HL-60/S4 treated with retinoic acid at 250 ng/mL for 4 days and 3 days (cell line): Measurements from ENCODE around the gene LRRC27.

ENCODE experiments used
- in situ Hi-C: fragments of 300-500 bp; cut with MboI; formaldehyde crosslinking; loops from 2 replicates; pipeline ENCODE4 v1.7.0; 2022; ENCODE audit warnings: low sequenced_read_pairs

The LRRC27 gene

DNA sequence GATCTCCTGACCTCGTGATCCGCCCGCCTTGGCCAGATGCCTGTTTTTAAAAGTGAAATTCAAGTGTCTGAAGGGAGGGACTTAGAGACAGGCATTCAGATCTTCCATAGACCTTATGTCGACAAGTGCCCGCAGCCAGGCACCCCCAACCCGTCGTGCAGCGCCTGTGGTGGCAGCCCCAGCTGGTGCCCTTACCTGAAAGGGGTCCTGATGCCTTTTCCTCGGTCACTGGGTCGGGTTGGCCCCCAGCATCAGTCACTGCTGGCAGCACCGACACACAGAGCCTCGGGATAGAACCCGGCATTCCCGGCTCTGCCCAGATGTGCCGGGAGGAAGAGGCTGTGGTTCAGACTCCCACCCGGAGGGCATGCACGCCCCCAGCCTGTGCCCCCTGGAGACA, 23.3 kb downstream of the LRRC27 start:
- in situ Hi-C loops: no loop called here

DNA sequence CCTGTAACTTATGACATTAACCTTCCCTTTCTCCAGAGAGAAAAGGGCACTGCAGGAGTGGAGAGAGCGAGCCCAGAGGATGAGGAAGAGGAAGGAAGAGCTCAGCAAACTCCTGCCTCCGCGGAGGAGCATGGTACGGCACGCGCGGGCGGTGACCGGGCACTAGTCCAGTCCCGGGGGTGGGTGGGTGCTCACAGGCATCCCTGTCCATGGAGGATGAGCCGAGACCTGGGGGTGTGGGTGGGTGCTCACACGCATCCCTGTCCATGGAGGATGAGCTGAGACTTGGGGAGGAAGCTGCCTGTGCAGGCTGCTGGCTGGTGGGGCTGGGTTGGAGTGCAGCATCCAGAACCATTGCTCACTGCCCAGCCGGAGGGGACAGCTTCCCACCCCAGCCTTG, 23.8 kb downstream of the LRRC27 start:
- in situ Hi-C loops: no loop called here

DNA sequence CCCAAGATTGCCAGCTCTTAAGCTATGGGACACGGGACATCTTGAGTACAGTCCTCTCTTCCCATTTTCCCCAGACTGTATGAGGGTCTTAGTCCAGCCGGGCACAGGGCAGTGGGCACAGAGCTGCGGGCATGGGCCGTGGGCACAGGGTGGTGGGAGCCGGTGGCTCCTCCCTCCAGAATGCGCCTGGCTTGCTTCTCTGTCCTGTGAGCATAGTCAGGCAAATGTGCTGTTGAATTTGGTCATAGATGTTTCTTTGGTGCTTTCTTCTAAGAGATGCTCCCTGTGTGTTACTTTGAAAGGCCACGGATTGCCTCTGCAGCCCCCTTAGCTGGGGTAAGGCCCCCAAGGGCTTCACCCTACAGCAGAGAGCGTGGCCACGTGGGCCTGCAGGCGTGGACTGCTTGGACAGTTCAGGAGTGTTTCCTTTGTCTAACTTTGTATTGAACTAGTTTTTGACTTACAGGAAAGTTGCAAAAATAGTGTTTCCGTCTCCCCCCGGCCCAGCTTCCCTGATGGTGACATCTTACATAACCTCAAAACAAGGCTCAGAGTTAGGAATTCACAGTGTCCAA, 24.7 kb downstream of the LRRC27 start:
- in situ Hi-C loops: no loop called here

DNA sequence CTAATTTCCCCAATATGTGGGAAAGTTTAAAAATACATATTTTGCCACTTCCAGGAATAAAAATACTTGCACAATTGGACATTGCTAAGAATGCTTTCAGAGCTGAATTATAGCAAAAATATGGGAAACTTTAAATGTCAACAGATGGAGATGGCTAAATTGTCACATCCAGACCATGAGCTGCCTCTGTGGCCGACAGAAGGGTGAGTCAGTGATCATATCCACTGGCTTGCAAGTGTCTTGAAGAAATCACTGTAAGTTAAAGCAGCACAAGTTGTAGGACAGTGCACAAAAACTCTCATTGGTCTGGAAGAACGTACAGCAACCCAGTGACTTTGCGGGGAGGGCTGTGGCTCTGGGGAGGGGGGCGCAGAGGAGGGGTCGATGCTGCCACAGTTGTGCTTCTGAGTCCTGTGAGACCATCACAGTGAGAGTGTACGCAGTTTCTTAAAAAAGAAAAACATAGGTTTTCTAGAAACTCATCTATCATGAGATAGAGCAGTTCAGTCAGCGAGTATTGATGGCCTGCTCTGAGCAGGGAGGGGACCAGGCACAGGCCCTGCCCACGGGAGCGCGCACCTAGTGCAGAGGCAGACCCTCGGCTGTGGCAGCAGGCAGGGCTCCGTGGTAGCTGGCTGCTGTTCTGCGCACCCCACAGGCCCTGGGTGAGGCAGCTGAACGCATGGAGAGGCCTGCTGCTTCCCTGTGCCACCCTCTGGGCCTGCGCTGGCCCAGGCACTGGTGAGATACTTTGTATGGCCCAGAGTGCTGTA, 25.5 kb downstream of the LRRC27 start:
- in situ Hi-C loops: no loop called here

DNA sequence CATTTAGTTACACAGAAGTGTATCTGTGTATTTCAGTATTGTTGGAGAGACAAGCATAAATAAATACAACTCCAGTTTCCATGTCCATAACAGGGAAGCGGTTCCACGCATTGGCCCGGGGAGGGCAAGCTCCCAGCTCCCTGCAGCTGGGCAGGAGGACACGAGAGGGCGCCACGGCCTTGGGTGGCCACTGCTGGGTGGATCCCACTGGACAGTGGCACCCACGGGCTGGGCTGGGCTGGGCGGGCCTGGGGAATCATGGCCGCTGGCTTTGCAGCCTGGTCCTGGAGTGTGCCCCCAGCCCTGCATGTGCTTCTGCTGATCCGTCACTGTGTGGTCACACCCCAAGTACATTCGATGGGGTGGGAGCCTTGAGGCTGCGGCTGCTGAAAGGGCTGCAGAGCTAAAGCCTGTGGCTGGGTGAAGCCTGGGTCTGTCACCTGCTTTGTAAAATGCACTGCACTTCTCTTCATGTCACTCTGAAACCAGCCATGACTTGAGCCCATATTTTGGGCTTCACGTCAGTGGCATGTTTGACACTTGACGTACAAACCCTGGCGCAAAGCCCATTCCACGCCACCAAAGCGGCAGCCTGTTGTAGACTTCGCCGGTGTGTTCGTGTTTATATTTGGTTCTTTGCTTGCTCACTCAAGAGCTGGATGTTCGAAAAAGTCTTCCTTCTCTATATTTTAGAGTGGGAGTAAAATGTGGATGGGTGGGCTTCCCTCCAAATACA, 27.5 kb downstream of the LRRC27 start:
- in situ Hi-C loops: loop anchor here (10.0 kb wide), 1 partner anchor 135 kb away; no protein-coding TSS in a partner anchor

DNA sequence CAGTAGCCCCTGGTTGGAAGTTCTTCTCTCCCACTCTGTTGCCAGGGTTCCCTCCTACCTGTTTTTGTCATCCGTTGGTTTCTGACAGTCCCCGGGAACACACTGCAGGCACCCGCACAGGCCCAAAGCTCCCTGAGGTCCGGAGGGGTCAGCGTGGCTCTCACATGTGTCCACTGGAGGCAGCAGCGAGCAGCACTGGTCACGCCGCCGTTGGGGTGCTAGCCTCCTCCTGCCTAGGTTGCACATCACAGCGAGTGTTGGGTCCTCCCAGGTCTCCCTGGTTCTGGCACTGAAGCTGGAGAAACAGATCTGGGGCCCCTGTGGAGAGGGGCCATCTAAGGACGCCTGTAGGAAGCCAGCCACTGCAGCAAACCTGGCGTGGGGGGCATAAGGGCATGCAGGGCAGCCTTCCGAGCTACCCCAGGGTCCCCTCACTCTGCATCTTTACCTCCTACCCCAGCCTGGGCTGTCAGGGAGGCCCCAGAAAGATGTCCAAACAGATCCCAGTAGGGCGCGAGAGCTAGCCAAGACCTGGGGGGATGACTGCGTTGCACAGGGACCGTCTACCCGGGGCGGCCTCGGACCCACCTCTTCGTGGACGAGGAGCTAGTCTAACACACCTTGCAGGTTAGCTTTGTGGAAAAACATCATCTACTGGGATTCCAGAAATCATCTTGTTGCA, 28.9 kb downstream of the LRRC27 start:
- in situ Hi-C loops: loop anchor here (10.0 kb wide), 1 partner anchor 136 kb away; no protein-coding TSS in a partner anchor

DNA sequence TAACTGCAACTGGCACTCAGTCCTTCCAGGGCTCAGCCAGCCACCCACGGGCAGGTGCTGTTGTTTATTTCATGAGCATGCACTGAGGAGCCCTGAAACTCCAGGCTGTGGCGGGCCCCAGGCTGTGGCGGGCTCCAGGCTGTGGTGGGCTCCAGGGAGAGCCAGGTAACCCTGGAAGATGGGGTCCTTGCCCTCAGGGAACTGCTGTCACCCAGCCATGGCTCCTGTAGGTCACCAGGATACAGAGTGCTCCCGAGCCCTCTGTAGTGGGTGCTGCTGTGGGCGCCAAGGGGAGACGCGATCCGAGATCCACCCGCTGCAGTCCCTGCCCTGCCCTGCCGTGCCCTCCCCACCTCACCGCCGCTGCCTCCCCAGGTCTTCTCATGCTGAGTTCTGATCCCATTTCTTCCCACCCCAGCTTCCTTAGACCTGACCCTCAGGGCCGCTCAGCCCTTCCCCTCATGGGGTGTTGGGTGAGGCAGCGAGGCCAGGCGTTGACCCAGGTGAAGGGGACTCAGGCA, 29.6 kb downstream of the LRRC27 start:
- in situ Hi-C loops: loop anchor here (10.0 kb wide), 1 partner anchor 137 kb away; no protein-coding TSS in a partner anchor

DNA sequence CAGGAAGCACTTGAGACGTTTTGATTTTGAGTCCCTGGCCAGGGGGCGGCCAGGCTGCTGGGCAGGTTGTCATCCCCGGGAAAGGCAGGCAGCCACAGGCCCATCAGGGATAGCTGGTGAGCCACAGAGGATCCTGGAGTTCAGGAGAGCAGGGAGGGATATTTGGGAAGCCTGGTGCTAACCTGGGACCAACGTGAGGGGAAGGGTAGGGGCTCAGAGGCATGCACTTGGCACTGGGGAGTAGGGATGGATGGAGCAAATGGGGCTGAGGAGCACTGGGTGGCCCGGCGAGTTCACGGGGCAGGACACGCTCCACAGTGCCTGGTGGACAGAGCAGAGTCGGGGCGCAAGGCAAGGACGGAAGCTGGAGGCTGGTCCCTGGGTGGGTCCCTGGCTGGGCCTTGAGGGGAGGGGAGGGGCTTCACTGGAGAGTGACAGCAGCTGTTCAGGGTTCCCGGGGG, 30.2 kb downstream of the LRRC27 start:
- in situ Hi-C loops: loop anchor here (10.0 kb wide), 1 partner anchor 137 kb away; no protein-coding TSS in a partner anchor

DNA sequence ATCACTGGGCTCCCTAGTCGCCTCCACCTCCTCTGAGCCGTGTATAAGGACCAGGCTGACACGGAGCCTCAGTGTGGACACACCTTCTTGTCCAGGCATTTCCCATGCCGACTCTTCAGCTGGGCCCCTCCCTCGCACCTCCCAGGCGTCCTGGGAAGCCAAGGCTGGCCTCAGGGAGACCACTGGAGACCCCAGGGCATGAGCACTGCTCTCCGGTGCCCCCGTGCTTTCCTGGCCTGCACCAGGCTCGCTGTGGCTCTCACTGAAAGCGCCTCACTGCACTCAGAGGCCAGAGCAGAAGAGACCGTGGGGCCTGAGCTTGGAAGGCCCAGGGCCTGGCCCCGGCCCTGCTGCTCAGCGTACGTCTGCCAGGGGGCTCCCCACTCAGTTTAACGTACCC, 31.4 kb downstream of the LRRC27 start:
- in situ Hi-C loops: loop anchor here (10.0 kb wide), 1 partner anchor 139 kb away; no protein-coding TSS in a partner anchor

DNA sequence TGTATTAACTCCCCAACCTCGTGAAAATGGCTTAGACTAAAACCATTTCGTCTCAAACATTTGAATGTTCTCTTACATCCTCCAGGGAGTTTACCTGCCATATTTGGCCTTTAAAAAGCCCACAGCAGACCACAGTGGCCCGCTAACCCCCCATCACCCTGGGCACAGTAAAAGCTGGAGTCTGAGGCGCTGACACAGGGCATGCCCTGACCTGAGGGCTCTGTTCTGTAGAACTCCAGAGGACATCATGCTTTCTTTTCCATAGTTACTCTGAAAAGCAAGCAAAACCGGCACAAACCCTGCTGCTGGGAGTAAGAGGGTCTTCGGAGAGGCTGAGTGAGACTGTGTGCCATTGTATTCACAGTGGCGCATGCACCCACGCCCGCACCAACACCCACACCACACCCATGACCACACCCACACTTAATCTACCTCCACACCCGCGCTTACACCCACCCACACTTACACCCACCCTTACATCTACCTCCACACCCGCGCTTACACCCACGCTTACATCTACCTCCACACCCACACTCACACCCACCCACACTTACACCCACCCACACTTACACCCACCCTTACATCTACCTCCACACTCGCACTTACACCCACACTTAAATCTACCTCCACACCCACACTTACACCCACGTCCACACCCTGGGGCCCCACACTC, 32.1 kb downstream of the LRRC27 start:
- in situ Hi-C loops: loop anchor here (10.0 kb wide), 1 partner anchor 139 kb away; no protein-coding TSS in a partner anchor

DNA sequence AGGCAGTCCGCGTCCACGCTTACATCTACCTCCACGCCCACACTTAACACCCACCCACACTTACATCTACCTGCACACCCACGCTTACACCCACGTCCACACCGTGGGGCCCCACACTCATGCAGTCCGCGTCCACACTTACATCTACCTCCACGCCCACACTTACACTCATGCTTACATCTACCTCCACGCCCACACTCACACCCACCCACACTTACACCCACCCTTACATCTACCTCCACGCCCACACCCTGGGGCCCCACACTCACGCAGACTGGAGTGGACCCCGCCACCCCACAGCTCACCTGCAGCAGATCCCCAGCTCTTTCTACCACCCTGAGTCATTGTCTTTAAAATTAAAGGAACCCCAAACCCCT, 32.6 kb downstream of the LRRC27 start:
- in situ Hi-C loops: loop anchor here (10.0 kb wide), 1 partner anchor 140 kb away; no protein-coding TSS in a partner anchor

DNA sequence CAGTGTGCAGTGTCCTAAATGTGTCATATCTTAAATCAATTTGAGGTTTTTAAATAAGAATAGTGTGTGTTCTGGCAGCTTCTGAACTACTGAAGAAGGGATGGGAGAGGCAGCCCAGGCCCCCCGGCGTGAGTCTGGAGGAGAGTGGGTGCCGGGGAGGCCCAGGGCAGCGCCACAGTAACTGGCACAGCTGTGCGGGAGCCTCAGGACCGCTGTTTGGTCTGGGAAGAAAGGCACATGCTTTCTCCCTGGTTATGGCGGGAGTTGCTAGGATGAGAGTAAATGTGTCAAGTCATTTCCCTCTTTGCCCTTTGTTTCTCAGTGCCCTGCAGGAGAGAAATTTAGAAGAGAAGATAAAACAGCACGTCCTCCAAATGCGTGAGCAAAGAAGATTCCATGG, 33.1 kb downstream of the LRRC27 start:
- in situ Hi-C loops: loop anchor here (10.0 kb wide), 1 partner anchor 140 kb away; no protein-coding TSS in a partner anchor

DNA sequence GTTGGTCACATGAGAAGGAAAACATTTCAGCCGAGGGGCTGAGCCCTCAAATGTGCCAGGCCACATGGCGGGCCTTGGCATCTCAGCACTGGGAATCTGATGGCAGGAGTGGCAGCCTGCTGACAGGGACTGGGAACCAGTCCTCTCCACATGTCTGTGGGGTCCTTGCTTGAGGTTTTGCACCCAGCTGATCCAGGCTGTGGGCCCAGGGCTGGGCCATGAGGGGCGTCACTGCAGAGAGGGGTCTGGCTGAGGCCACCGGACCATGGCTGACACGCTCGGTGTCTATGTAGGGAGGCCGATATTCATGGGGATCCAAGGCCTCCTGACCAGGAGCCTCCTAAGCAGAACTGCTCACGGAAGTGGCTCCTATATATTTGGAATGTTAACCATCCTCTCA, 34.0 kb downstream of the LRRC27 start:
- in situ Hi-C loops: loop anchor here (10.0 kb wide), 1 partner anchor 141 kb away; no protein-coding TSS in a partner anchor

DNA sequence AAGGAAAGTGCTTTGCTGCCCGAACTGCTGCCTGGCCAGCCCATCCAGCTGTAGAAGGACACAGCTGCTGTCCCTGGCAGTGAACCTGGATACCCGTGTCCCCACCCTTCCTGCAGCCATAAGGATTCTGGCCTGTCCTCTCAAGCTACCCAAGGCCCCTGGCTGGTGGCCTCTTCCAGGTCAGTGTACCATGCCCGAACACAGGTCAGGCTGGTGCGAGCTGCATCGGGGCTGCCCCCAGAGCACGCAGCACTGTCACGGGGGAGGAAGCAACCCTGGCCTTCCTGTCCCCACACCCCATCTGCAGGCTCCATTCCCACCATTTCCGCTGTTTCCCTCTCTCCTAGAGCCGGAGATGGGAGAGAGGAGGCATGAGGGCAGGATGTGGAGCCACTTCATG, 34.5 kb downstream of the LRRC27 start:
- in situ Hi-C loops: loop anchor here (10.0 kb wide), 1 partner anchor 142 kb away; no protein-coding TSS in a partner anchor

DNA sequence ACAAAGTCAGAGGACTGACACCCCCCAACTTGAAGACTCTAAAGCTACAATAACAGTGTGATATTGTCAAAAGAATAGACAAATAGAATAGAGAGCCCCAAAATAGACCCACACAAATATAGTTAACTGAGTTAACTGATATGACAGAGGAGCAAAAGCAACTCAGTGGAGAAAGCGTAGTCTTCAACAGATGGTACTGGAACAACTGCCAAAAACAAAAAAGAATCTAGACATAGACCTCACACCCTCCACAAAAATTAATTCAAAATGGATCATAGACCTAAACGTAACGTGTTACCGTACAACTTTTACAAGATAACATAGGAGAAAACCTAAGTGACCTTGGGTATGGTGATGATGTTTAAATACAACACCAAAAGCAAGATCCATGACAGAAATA, 36.4 kb downstream of the LRRC27 start:
- in situ Hi-C loops: loop anchor here (10.0 kb wide), 1 partner anchor 144 kb away; no protein-coding TSS in a partner anchor

DNA sequence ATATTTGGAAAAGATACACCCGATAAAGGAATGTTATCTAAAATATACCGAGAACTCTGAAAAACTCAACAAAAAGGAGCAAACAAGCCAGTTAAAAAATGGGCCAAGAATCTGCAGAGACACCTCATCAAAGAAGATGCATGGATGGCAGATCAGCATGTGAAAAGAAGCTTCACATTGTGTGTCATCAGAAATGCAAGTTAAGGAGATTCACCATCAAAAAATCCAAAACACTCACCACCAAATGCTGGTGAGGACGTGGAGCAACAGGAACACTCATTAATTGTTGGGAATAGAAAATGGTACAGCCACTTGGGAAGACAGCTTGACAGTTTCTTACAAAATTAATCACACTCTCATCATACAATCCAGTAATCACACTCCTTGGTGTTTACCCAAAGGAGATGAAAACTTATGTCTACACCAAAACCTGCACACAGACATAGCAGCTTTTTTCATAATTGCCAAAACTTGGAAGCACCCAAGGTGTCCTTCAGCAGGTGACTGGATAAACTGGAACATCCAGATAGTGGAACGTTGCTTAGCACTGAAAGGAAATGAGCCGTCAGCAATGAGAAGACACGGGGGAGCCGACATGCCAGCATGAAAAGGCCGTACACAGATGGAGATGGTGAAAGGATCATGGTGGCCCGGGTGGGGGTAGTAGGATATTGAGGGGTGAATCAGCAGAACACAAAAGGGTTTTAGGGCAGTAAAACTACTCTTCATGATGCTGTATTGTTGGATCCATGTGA, 37.1 kb downstream of the LRRC27 start:
- in situ Hi-C loops: loop anchor here (10.0 kb wide), 1 partner anchor 144 kb away; no protein-coding TSS in a partner anchor

DNA sequence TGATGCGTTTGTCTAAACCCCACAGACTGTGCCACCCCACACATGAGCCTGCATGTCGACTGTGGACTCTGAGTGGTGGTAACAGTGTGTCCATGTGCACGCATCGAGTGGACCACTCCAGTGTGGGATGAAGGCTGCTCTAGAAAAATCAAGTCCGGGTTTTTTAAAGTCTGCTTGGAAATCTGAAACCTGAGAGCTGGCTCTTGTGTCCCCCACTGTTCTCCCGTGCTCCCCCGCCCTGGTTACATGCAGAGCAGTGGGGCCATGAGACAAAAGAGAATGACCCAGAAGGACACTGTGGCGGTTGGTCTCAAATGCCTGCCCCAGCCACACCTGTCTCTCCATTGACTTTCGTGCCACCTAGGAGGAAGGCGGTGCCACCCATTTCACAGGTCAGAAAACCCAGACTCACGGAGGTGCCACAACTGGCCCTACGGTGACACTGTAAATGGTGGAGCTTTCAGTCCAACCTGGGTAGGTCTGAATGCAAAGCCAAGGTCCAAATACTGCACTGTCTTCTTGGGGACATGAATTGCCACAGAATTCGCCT, 37.7 kb downstream of the LRRC27 start:
- in situ Hi-C loops: loop anchor here (10.0 kb wide), 1 partner anchor 145 kb away; no protein-coding TSS in a partner anchor
